Middle frontal gyrus (tissue), 1 donor: Measurements from ENCODE around the gene IRAK3.
"Not testable (repeated sequence)": the region's sequence is repeated elsewhere in the genome, so short reads cannot be mapped to it uniquely, and the experiment has no call there.

Source experiments
- DNase-seq: peaks from one replicate; pipeline ENCODE4 v3.0.0-alpha.2; 2015; ENCODE audit warnings: low spot score; ENCODE audit errors: extremely low spot score

The IRAK3 gene

GRCh38 chr12:66213011-66213410 lies 24.0 kb downstream of the IRAK3 start:
- not testable (repeated sequence) for DNase-seq

GRCh38 chr12:66217342-66217917 lies 28.4 kb downstream of the IRAK3 start:
- DNase-seq: no peak

- no peak for DNase-seq
Measured at GRCh38 chr12:66228462-66228861, 39.4 kb downstream of the IRAK3 start.

GRCh38 chr12:66232263-66232662 lies 43.2 kb downstream of the IRAK3 start:
- no peak for DNase-seq

- DNase-seq: not testable (repeated sequence)
Measured at GRCh38 chr12:66234037-66234693, 45.2 kb downstream of the IRAK3 start.

GRCh38 chr12:66234773-66235625 lies 46.0 kb downstream of the IRAK3 start:
- DNase-seq: not testable (repeated sequence)

GRCh38 chr12:66235626-66236281 lies 46.7 kb downstream of the IRAK3 start:
- DNase-seq: no peak

GRCh38 chr12:66236282-66236675 lies 47.3 kb downstream of the IRAK3 start:
- DNase-seq: not testable (repeated sequence)

GRCh38 chr12:66236969-66237368 lies 48.0 kb downstream of the IRAK3 start:
- no peak for DNase-seq

- no peak for DNase-seq
Measured at GRCh38 chr12:66237505-66238175, 48.6 kb downstream of the IRAK3 start.

GRCh38 chr12:66239295-66239694 lies 50.3 kb downstream of the IRAK3 start:
- no peak for DNase-seq

- no peak for DNase-seq
Measured at GRCh38 chr12:66240096-66240820, 51.2 kb downstream of the IRAK3 start.

GRCh38 chr12:66241061-66242043 lies 52.3 kb downstream of the IRAK3 start:
- no peak for DNase-seq

GRCh38 chr12:66242311-66242710 lies 53.3 kb downstream of the IRAK3 start:
- no peak for DNase-seq

- DNase-seq: no peak
Measured at GRCh38 chr12:66243911-66244310, 54.9 kb downstream of the IRAK3 start.

GRCh38 chr12:66244446-66244845 lies 55.4 kb downstream of the IRAK3 start:
- DNase-seq: no peak

GRCh38 chr12:66247741-66248140 lies 58.7 kb downstream of the IRAK3 start:
- no peak for DNase-seq

GRCh38 chr12:66251049-66251448 lies 62.0 kb downstream of the IRAK3 start:
- DNase-seq: no peak

GRCh38 chr12:66252771-66253170 lies 63.8 kb downstream of the IRAK3 start:
- DNase-seq: no peak
